Neural cell (in vitro differentiated cells): ENCODE measurements around the gene ATP6V0E2.

Source experiments
- CTCF ChIP-seq: fragments of 450-650 bp; IDR thresholded peaks from 2 replicates; pipeline ENCODE4 v1.5.1; 2014; ENCODE audit warnings: antibody characterized with exemption, mild to moderate bottlenecking, moderate library complexity; ENCODE audit not compliant: poor library complexity, severe bottlenecking
- EP300 ChIP-seq: fragments of 450-650 bp; conservative IDR thresholded peaks from 2 replicates; pipeline ENCODE4 v1.6.1; 2014; ENCODE audit warnings: antibody characterized with exemption, mild to moderate bottlenecking, moderate library complexity; ENCODE audit not compliant: poor library complexity, severe bottlenecking
- EZH2 ChIP-seq: fragments of 200-600, 300-800 bp; shearing (Covaris generic), sonication (generic); IDR thresholded peaks from 2 replicates; pipeline ENCODE4 v1.6.1; 2014; ENCODE audit warnings: antibody characterized with exemption, low read length, borderline replicate concordance, mild to moderate bottlenecking; ENCODE audit not compliant: insufficient read depth, poor library complexity, severe bottlenecking
- RAD21 ChIP-seq: fragments of 450-650 bp; conservative IDR thresholded peaks from 2 replicates; pipeline ENCODE4 v1.6.1; 2014; ENCODE audit warnings: antibody characterized with exemption, mild to moderate bottlenecking, moderate library complexity
- TAF1 ChIP-seq: IDR thresholded peaks from 2 replicates; pipeline ENCODE4 v1.6.1; 2012; ENCODE audit warnings: low read depth

- TF ChIP-seq CTCF (no peak), EP300 (no peak), TAF1 (no peak), RAD21 (no peak), EZH2 (no peak)
Observed at GRCh38 chr7:149834601-149835000, 39.2 kb upstream of the ATP6V0E2 start.
